GM19099 (cell line): ENCODE data around the gene LRFN2.

ENCODE experiments used
- POLR2A ChIP-seq: IDR thresholded peaks from 3 replicates; pipeline ENCODE4 v1.6.1; 2011; ENCODE audit warnings: low read depth; ENCODE audit not compliant: insufficient read length; ENCODE audit errors: extremely low read depth

LRFN2 gene

DNA sequence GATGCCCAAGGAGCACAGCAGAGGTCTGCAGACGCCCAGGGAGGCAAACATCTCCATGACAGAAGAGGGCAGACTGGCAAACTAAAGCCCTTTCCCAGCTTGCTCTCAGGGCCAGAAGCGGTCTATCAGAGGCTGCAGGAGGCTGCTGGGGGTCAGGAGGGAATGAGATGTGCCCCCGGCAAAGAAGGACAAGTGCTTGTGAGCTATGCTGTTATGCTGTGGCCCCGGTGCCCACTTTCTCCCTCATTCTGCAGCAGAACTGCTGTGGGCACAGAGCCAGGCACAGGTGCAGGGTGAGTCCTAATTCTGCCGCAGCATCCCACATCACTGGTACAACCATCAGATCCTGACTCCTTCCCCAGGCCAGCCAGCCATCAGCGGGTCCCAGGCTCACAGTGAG, 46.4 kb downstream of the LRFN2 start:
- no peak for TF ChIP-seq POLR2A

DNA sequence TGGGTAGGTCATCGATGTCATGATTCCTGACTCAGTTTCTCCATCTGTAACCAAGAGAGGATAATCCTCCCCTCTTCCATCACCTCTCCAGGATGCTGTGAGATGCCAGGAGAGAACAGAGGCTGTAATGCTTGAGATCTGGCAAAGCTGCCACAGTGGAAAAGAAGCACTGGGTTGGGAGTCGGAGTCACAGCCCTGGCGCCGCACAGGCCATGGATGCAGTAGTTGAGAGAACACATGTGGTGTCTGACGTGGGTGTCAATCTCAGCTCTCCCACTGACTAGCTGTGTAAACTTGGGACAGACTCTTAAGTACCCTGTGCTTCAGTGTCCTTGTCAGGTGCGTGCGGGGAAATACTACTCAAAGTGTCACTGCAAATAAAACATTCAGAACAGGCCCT, 47.3 kb downstream of the LRFN2 start:
- TF ChIP-seq POLR2A = no peak

GRCh38 chr6:40538556-40538955, 48.6 kb downstream of the LRFN2 start:
- TF ChIP-seq POLR2A = no peak

DNA sequence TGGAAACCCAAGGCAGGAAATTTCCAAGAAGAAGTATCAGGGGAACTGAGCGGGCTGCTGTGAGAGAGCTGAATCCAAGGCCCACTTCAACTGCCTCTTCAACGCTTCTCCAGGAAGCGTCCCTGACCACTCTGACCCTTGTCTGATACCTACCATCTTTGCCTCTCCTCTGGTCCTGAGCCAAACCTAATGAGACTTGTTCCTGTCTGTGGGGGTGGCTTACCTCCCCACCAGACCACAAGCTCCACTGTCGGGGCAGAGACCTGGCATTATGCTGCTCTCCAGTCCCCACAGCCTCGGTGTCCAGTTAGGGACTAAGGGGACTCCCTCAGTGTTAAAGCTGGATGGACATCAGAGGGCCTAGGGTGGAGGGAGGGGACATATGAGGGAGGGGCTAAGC, 49.7 kb downstream of the LRFN2 start:
- no peak for TF ChIP-seq POLR2A

- TF ChIP-seq POLR2A = no peak
These were observed 50.7 kb downstream of the LRFN2 start for GRCh38 chr6:40536442-40536841.

DNA sequence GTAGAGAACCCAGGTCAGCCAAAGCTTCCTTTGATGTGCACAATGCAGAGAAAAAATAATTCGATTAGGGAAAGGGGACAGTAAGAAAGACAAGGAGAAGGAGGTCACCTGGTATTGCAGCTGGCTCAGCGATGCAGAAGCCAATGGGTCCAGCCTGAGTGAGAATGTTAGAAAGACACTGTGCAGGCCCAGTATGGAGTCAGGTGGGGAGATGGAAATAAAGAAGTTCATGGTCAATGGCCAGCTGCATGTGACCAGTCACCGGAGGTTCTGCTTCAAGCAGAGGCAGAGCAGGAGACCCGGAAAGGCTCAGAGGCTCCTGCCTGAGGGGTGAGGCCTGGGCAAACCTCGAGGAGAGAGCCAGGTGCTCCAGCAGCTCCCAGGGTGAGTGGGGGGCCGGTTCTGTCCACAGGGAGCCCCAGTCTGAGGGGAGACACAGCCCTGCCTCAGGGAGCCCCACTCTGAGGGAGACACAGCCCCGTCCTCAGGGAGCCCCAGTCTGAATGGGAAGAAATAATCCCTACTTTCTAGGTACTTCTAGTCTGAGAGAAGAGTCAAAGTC, 51.3 kb downstream of the LRFN2 start:
- no peak for TF ChIP-seq POLR2A

GRCh38 chr6:40535110-40535818, 51.9 kb downstream of the LRFN2 start:
- no peak for TF ChIP-seq POLR2A

DNA sequence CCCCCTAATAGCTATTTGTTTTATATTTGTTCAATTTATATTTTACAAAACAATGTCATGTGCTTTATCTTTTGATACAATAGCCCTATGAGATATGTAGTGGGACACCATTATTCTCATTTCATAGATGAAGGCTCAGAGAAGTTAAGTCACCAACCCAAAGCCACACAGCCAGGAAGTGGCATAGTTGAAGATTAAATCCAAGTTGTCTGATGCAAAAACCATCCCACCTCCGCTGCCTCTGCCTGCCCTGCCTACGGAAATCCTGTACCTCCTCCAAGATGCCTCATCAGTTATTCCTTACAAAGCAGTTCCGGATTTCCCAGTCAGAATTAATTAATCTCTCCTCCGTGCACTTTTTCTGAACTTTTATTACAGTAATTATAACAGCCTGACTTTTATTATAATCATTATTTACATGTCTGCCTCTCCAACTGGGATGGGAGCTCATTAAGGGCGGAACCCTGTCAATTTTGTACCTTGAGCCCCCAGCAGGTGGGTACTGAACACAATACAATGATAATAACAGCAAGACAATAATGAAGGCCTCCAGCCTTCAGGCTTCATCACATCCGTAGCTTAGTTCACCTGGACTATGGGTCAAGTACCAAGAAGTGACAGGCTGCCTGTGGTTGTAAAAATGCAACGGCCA, 54.7 kb downstream of the LRFN2 start:
- no peak for TF ChIP-seq POLR2A

DNA sequence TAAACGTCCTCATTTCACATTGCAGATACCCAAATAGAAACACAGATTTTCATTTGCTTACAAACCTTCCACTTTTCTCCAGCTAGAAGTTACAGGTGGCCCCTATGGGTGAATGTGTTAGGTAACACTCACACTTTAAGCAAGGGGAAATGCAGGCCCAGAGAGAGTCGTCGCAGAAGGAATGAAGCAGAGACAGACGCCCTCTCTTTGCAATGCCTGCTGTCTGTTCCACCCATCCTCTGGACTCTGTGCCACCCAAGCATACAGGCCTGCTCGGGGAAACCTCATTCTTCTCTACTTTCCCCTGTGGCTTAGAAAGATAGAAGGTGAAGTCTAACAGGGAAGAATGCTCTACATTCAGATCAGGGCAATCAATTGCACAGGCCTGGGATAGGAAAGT, 57.2 kb downstream of the LRFN2 start:
- no peak for TF ChIP-seq POLR2A

DNA sequence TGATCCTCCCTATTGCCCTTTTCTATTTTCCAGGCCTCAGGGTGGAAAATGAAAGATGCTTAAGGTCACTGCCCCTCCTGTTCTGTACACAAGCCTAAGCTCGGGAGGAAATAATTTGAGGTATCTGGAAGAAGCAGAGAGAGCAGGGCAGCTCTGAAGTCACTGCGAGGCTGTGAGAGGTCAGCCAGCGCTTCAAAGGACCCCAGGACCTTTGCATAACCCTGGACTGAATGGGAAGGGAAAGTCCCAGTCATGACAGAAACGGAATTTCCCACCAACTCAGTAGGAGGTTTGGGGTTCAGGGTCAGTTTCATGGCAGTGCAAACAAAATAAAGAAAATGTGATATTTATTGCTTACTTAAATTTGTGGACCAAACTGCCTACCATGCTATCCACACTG, 58.1 kb downstream of the LRFN2 start:
- TF ChIP-seq POLR2A = no peak

DNA sequence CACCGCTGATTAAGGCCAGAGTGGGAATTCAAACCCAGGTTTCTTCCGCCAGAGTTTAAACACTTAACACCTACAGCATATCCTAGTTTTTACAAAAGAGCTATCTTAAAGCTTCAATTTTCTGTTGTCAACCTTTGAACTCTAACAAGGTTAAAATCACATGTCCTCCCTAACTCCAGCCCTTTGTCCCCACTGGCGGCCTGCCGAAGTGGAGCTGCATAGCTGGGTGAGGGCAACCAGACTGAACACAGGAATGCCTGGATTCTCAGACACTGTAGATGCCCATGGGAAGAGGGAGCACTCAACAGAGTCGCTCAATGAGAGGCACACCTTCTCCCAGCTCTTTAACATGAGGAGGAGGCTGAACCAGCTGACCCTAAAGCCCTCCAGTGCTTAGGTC, 59.1 kb downstream of the LRFN2 start:
- no peak for TF ChIP-seq POLR2A

DNA sequence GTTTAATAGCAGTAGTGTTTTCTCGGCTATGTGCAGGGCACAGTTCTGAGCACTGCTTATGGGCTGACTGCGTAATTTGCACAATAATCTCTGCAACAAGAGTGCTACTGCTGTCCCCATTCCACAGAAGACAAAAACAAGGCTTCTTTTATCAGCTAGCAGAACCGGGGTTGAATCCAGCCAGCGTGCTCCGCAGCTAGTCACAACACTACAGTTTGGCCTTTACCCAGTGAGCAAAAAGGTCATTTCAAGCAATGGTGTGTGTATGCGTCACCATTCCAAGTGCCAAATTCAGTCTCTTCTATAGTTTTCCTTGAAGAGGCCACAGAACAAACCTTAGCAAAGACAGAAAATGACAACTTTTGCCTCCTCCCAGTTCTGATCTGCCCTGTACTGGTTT, 61.1 kb downstream of the LRFN2 start:
- no peak for TF ChIP-seq POLR2A

GRCh38 chr6:40524797-40525585, 62.2 kb downstream of the LRFN2 start:
- no peak for TF ChIP-seq POLR2A

DNA sequence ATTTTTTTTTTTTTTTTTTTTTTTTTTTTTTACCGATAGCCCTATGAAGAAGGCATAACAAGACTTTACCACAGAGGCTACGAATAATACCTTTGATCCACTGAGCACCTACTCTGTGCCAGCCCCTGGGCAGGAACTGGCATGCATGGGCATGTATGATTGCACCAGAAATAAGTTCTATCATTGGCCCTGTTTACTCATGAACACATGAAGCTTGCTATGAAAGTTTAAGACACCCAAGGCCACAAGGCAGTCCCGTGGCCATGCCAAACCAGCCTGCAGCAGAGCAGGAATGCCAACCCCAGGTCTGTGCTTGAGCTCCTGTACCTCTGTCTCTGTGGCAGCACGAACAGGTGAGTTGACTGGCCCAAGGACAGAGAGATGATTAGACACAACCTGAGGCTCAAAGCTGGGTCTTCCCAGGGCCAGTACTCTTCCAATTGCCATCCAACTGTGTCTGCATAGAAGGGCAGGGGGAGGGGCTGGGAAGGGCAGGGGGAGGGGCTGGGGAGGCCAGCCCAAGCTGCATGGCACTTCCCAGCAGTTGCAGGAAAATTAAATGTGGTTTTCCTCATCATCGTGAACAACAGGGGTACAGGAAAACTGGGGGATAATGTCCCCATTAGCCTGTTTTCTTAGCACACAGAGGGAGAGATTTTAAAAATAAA, 63.5 kb downstream of the LRFN2 start:
- TF ChIP-seq POLR2A = no peak

DNA sequence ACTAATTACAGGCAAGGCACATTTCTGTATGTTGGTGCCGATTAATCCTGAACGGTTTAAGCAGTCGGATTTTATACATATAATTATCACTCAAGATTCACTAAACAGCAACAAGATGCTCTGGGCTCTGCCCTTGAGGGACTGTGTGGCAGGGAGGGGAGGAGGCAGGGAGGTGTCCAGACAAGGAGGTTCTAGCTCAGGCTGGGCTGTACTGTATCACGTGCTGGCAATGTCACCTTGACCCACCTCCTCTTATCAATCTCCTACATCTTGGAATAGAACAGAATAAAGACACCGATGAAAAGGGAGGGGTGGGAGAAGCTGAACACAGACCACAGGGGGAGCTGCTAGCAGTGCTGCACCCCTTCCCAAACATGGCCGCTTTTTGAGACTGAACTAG, 65.7 kb downstream of the LRFN2 start:
- TF ChIP-seq POLR2A = no peak
